Thyroid gland (tissue), 4 donors: ENCODE results near the gene S100A3. TPM values are rescaled to one million over a fixed set of nuclear protein-coding genes. Genes with fewer than 3 reads are reported as not detected.

Experiments
- DNase-seq, 2 donors: peaks; one replicate each; pipeline ENCODE4 v3.0.0-alpha.2; 2019
- H3K27ac ChIP-seq, 3 donors: fragments of 200-600 bp; sonication (generic); 1 replicate in 2 of 3; 2 replicates in 1 of 3; pipeline ENCODE4 v1.5.1; 2016 to 2019; ENCODE audit warnings: mild to moderate bottlenecking in 1 of 3, moderate library complexity in 1 of 3
- H3K27me3 ChIP-seq: fragments of 200-600 bp; sonication (generic); one replicate; pipeline ENCODE4 v1.5.1; 2019
- H3K36me3 ChIP-seq, 2 donors: fragments of 200-600 bp; sonication (generic); one replicate each; pipeline ENCODE4 v1.5.1; 2016 to 2019
- H3K4me1 ChIP-seq, 2 donors: fragments of 200-600 bp; sonication (generic); one replicate each; pipeline ENCODE4 v1.5.1; 2017 to 2019
- H3K4me3 ChIP-seq, 3 donors: fragments of 200-600 bp; sonication (generic); replicated peaks in 1 of 3; 1 replicate in 2 of 3; 2 replicates in 1 of 3; pipeline ENCODE4 v1.5.1; 2016; ENCODE audit warnings: mild to moderate bottlenecking in 1 of 3
- H3K9me3 ChIP-seq: fragments of 200-600 bp; sonication (generic); one replicate; pipeline ENCODE4 v1.5.1; 2017
- POLR2A ChIP-seq, 2 donors: fragments of 450-650 bp; IDR thresholded peaks; one replicate each; pipeline ENCODE4 v1.6.1; 2017; ENCODE audit warnings: antibody characterized with exemption in 2 of 2, mild to moderate bottlenecking in 2 of 2, moderate library complexity in 1 of 2
- WGBS, 2 donors: methylation state at CpG; one replicate each; pipeline ENCODE4 v1.1.5; 2017; 5-methylcytosine and 5-hydroxymethylcytosine counted together
- intact Hi-C: fragments of 100-400 bp; cut with DNase I; formaldehyde crosslinking; loops from one replicate; pipeline ENCODE4 v1.15.1; 2023
- total RNA-seq, 4 donors: library from RNA; depleted of rRNA; stranded (reverse); fragments of >200 nt; gene quantifications; one replicate each; pipeline ENCODE4 v1.2.3, GENCODE V29; 2016
- TF ChIP-seq, protein P1 (sequence below), 6 experiments: fragments of 200-600 bp in 3 of 6; fragments of 450-650 bp in 3 of 6; sonication (generic) in 3 of 6; IDR thresholded peaks; one replicate each; pipeline ENCODE4 v1.5.1; 2016 to 2019; ENCODE audit warnings: antibody characterized with exemption in 6 of 6, mild to moderate bottlenecking in 2 of 6, inconsistent platforms in 1 of 6, moderate library complexity in 1 of 6

S100A3 gene
- total RNA-seq, 4 donors from 2014 or later = 0.83 to 1.7 TPM; not detected in 2

DNA sequence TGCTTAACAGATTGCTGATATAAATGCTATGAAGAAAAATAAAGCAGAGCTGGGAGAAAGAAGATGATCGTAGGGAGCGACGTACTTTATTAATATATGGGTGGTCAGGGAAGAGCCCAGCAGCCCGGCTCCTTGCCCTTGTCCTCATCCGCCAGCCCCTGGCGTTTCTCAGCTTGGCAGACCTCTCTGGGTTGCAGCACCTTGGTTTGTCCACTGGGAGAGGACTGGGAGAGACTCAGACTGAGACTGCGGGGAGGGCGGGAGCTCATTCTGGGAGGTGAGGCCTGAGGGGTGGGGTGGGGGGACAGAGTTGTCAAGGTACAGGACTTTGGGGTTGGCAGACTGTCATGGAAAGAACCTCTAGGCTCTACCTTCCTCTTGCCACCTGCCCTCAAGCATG lies 3.3 kb upstream of the S100A3 start:
- Histone ChIP-seq H3K4me1 (peaks cover 21 to 44% of the 10 kb centered on the region in 2 donors), H3K9me3 (no peaks in the 10 kb centered on the region), H3K4me3 (no peak overlapping the region), H3K36me3 (no peaks in the 10 kb centered on the region), H3K27ac (no peak overlapping the region), H3K27me3 (no peaks in the 10 kb centered on the region)
- TF ChIP-seq, protein P1, sequence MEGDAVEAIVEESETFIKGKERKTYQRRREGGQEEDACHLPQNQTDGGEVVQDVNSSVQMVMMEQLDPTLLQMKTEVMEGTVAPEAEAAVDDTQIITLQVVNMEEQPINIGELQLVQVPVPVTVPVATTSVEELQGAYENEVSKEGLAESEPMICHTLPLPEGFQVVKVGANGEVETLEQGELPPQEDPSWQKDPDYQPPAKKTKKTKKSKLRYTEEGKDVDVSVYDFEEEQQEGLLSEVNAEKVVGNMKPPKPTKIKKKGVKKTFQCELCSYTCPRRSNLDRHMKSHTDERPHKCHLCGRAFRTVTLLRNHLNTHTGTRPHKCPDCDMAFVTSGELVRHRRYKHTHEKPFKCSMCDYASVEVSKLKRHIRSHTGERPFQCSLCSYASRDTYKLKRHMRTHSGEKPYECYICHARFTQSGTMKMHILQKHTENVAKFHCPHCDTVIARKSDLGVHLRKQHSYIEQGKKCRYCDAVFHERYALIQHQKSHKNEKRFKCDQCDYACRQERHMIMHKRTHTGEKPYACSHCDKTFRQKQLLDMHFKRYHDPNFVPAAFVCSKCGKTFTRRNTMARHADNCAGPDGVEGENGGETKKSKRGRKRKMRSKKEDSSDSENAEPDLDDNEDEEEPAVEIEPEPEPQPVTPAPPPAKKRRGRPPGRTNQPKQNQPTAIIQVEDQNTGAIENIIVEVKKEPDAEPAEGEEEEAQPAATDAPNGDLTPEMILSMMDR (IDR thresholded peaks at IDR 0.05) = no peak
- TF ChIP-seq POLR2A (IDR thresholded peaks at IDR 0.05) = no peak
- no peak for DNase-seq
- intact Hi-C loops = no loop called here
- WGBS, 2 donors = 89 to 96% methylated on average over 8 of the region's 8 CpGs

DNA sequence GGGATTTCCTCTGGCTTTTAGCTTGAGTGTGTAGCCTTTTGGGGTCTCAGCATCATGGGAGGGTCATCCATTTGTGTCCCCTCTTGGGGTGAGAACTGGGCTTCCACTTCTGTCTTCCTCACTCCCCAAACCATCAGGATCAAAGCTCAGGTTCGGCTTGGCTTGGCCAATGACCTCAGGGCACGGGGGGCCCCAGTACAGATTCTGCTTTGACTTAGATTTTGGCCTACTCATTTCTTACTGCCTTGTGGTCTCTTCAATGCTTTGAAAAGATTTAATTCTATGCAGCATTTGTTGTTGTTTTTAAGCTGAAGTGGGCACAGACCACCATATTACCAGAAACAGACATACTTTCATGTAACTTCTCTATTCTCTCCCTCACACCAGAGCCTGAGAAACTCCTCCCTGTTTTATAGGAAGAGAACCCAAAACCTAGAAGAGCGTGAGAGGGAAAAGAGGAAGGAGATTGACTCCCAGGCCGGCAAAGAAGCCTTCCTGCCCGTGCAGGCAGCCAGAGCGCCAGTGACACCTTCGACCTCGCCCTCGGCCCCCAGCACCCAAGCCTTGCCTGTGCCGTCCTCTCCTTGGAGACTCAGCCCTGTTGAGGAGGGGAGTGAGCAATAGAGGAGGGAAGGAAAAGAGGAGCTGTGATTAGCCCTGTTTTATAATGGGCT lies 1.9 kb upstream of the S100A3 start:
- H3K27ac ChIP-seq = no peak overlapping the region
- H3K4me1 ChIP-seq = peaks cover 35 to 58% of the 10 kb centered on the region in 2 donors
- no peak overlapping the region for H3K4me3 ChIP-seq
- no peak for TF ChIP-seq POLR2A (IDR thresholded peaks at IDR 0.05)
- TF ChIP-seq, protein P1 (IDR thresholded peaks at IDR 0.05) = no peak
- WGBS, 2 donors = 83 to 93% methylated on average over 10 of the region's 10 CpGs
- H3K9me3 ChIP-seq = no peaks in the 10 kb centered on the region
- no peak for DNase-seq
- H3K36me3 ChIP-seq = no peaks in the 10 kb centered on the region
- intact Hi-C loops = no loop called here
- no peaks in the 10 kb centered on the region for H3K27me3 ChIP-seq

DNA sequence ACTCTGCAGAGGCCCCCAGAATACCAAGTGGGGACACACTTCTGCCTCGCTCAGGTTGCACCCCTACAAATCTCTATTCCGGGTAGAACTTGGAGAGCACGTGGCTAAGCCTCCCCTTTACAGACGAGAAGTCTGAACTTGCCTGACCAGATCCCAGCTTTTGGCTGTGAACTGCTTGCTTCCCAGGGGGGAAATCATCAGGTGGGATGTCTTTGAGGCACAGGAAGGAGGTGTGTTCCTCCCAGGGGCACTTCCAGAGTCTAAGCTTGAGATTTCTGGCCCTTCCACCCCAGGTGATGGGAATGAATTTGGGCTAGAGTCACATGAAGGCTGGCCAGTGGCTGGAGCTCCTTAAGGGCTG lies 1.3 kb upstream of the S100A3 start:
- H3K27ac ChIP-seq = peak overlapping the region in 1 of 3 donors; percentile 96
- no peak for DNase-seq
- no peaks in the 10 kb centered on the region for H3K9me3 ChIP-seq
- 71 to 72% methylated on average over 3 to 4 of the region's 4 CpGs for WGBS, 2 donors
- intact Hi-C loops = no loop called here
- TF ChIP-seq, protein P1 (IDR thresholded peaks at IDR 0.05) = no peak
- H3K4me1 ChIP-seq = peaks cover 41 to 63% of the 10 kb centered on the region in 2 donors
- no peak overlapping the region for H3K4me3 ChIP-seq
- no peaks in the 10 kb centered on the region for H3K36me3 ChIP-seq
- H3K27me3 ChIP-seq = no peaks in the 10 kb centered on the region

DNA sequence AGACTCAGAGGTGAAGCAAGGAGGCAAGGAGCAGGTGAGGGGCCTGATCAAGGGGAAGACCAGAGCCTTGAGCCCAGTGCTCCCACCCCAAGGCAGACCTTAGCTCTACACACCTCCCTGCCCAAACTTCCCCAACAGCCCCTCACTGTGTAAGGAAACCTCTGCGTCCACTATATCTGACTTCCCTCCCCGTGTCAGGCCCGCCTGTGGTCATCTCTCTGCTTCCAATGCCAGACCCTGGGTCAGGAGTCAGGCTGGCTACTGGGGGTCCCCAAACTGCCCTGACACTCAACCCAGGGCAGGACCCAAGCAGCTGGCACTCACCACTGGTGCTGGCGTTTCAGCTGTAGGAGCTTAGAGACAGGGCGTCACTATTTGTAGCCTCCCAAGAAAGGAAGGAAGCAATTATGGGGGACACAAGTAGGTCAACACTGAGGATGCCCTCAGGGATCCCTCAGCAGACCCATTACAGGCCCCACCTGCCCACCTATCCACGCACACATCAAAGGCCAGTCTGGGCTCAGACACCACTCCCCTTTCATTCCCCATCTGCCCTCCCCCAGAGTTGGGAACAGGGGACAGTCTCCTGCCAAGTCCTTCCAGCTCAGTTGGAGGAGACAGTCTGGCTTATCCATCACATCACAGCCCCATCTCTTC lies 811 bp upstream of the S100A3 start:
- Histone ChIP-seq H3K36me3 (no peaks in the 10 kb centered on the region), H3K4me1 (peaks cover 44 to 68% of the 10 kb centered on the region in 2 donors), H3K27ac (peak overlapping the region in 2 of 3 donors; percentile 51 to 96), H3K27me3 (no peaks in the 10 kb centered on the region), H3K9me3 (no peaks in the 10 kb centered on the region), H3K4me3 (no peak overlapping the region)
- intact Hi-C loops = no loop called here
- TF ChIP-seq, protein P1 (IDR thresholded peaks at IDR 0.05) = no peak
- no peak for TF ChIP-seq POLR2A (IDR thresholded peaks at IDR 0.05)
- no peak for DNase-seq
- 79% methylated on average over 6 of the region's 6 CpGs for WGBS, 2 donors
